DOHH2 (cell line): ENCODE measurements around the gene LAT.

Source experiments
- H3F3A ChIP-seq: fragments of 200-600 bp; sonication (generic), shearing (Covaris generic); 2 replicates; pipeline ENCODE4 v1.6.0; 2016; ENCODE audit warnings: antibody characterized with exemption, mild to moderate bottlenecking; ENCODE audit not compliant: control insufficient read depth, insufficient read depth
- H3K27ac ChIP-seq: fragments of 200-600 bp; sonication (generic); 2 replicates; pipeline ENCODE4 v1.5.1; 2014; ENCODE audit warnings: low read depth, mild to moderate bottlenecking, low read length, moderate library complexity
- H3K27me3 ChIP-seq: fragments of 200-600 bp; sonication (generic); 2 replicates; pipeline ENCODE4 v1.6.1; 2014; ENCODE audit warnings: mild to moderate bottlenecking, low read length, mixed read lengths; ENCODE audit not compliant: control insufficient read depth
- H3K36me3 ChIP-seq: fragments of 200-600 bp; sonication (generic); 2 replicates; pipeline ENCODE4 v1.6.1; 2014; ENCODE audit warnings: mild to moderate bottlenecking, low read length, moderate library complexity, mixed read lengths; ENCODE audit not compliant: control insufficient read depth
- H3K4me1 ChIP-seq: fragments of 200-600 bp; sonication (generic); 2 replicates; pipeline ENCODE4 v1.6.1; 2014; ENCODE audit warnings: mild to moderate bottlenecking, low read length, mixed read lengths; ENCODE audit not compliant: control insufficient read depth
- H3K4me2 ChIP-seq: fragments of 200-600 bp; sonication (generic); 2 replicates; pipeline ENCODE4 v1.6.0; 2014; ENCODE audit warnings: mild to moderate bottlenecking, low read length, moderate library complexity
- H3K4me3 ChIP-seq: fragments of 200-600 bp; sonication (generic); 2 replicates; pipeline ENCODE4 v1.5.1; 2014; ENCODE audit warnings: mild to moderate bottlenecking, low read length, mixed read lengths
- H3K79me2 ChIP-seq: fragments of 200-600 bp; sonication (generic); 2 replicates; pipeline ENCODE4 v1.6.1; 2014; ENCODE audit warnings: mild to moderate bottlenecking, low read length, mixed read lengths; ENCODE audit not compliant: control insufficient read depth
- H3K9me2 ChIP-seq: fragments of 200-600 bp; sonication (generic); replicated peaks from 2 replicates; pipeline ENCODE4 v1.6.1; 2014; ENCODE audit warnings: mild to moderate bottlenecking, low read length, mixed read lengths; ENCODE audit not compliant: control insufficient read depth
- H3K9me3 ChIP-seq: fragments of 200-600 bp; sonication (generic); 2 replicates; pipeline ENCODE4 v1.6.1; 2014; ENCODE audit warnings: antibody characterized with exemption, low read length, mixed read lengths; ENCODE audit not compliant: control insufficient read depth, insufficient read depth
- H4K20me1 ChIP-seq: fragments of 200-600 bp; sonication (generic); 2 replicates; pipeline ENCODE4 v1.6.0; 2014; ENCODE audit warnings: low read depth, mild to moderate bottlenecking, antibody characterized with exemption, low read length, moderate library complexity; ENCODE audit not compliant: control insufficient read depth, insufficient read depth
- CTCF ChIP-seq: fragments of 200-600 bp; sonication (generic); IDR thresholded peaks from one replicate; pipeline ENCODE4 v1.5.1; 2014; ENCODE audit warnings: antibody characterized with exemption, mild to moderate bottlenecking, low read depth, low read length; ENCODE audit not compliant: poor library complexity, severe bottlenecking
- EZH2phosphoT487 ChIP-seq: fragments of 200-600 bp; sonication (generic); IDR thresholded peaks from 2 replicates; pipeline ENCODE4 v1.6.1; 2017; ENCODE audit warnings: borderline replicate concordance, mild to moderate bottlenecking, antibody characterized with exemption, low read length, moderate library complexity, mixed read lengths

Gene LAT

DNA sequence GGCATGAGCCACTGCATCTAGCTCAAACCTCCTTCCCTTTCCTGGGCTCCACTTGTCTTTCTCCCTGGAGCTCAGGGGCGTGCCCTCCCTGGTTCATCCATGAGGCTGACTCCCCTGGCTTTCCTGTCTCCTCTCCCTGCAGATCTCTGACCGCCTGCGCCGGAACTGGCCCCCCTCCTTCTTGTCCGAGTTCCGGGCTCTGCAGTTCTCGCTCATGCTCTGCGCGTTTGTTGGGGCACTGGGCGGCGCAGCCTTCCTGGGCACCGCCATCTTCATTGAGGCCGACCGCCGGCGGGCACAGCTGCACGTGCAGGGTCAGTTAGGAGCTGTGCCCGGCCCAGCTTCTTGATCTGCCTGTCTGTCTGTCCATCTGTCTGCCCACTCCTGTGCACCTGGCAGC is 1.2 kb upstream of the LAT start:
- H3K27ac ChIP-seq = no peak overlapping the region
- H3F3A ChIP-seq = no peaks in the 10 kb centered on the region
- peaks cover 9% of the 10 kb centered on the region; the same call in 1 of the 2 replicates for H3K9me3 ChIP-seq
- H3K36me3 ChIP-seq = peaks cover 16% of the 10 kb centered on the region
- no peaks in the 10 kb centered on the region for H3K79me2 ChIP-seq
- H3K4me3 ChIP-seq = no peak overlapping the region
- no peaks in the 10 kb centered on the region for H3K27me3 ChIP-seq
- no peaks in the 10 kb centered on the region for H3K9me2 ChIP-seq
- no peak overlapping the region for H3K4me2 ChIP-seq
- no peaks in the 10 kb centered on the region for H4K20me1 ChIP-seq
- H3K4me1 ChIP-seq = peaks cover 16% of the 10 kb centered on the region
- TF ChIP-seq CTCF = no peak
- TF ChIP-seq EZH2phosphoT487 = no peak

GRCh38 chr16:28984091-28984490 is 761 bp upstream of the LAT start:
- H3K4me1 ChIP-seq = peaks cover 16% of the 10 kb centered on the region
- no peaks in the 10 kb centered on the region for H3K9me2 ChIP-seq
- no peak overlapping the region for H3K4me3 ChIP-seq
- no peak overlapping the region for H3K27ac ChIP-seq
- H4K20me1 ChIP-seq = no peaks in the 10 kb centered on the region
- no peaks in the 10 kb centered on the region for H3F3A ChIP-seq
- H3K27me3 ChIP-seq = no peaks in the 10 kb centered on the region
- no peak for TF ChIP-seq EZH2phosphoT487
- no peak for TF ChIP-seq CTCF
- H3K36me3 ChIP-seq = peaks cover 16% of the 10 kb centered on the region
- H3K79me2 ChIP-seq = no peaks in the 10 kb centered on the region
- H3K9me3 ChIP-seq = peaks cover 9% of the 10 kb centered on the region; the same call in 1 of the 2 replicates
- H3K4me2 ChIP-seq = peak overlapping the region; percentile 69; the same call in 1 of the 2 replicates

GRCh38 chr16:28985211-28986041 is 574 bp downstream of the LAT start:
- H3K9me2 ChIP-seq = no peaks in the 10 kb centered on the region
- no peaks in the 10 kb centered on the region for H3K79me2 ChIP-seq
- peaks cover 16% of the 10 kb centered on the region for H3K4me1 ChIP-seq
- no peak overlapping the region for H3K27ac ChIP-seq
- peaks cover 9% of the 10 kb centered on the region; the same call in 1 of the 2 replicates for H3K9me3 ChIP-seq
- H4K20me1 ChIP-seq = no peaks in the 10 kb centered on the region
- H3K4me3 ChIP-seq = peak overlapping the region; percentile 45
- H3K27me3 ChIP-seq = no peaks in the 10 kb centered on the region
- peaks cover 16% of the 10 kb centered on the region for H3K36me3 ChIP-seq
- no peak for TF ChIP-seq EZH2phosphoT487
- TF ChIP-seq CTCF = no peak
- H3K4me2 ChIP-seq = peak overlapping the region; percentile 69
- H3F3A ChIP-seq = no peaks in the 10 kb centered on the region
